ENCODE data around the gene DIDO1.

DNA sequence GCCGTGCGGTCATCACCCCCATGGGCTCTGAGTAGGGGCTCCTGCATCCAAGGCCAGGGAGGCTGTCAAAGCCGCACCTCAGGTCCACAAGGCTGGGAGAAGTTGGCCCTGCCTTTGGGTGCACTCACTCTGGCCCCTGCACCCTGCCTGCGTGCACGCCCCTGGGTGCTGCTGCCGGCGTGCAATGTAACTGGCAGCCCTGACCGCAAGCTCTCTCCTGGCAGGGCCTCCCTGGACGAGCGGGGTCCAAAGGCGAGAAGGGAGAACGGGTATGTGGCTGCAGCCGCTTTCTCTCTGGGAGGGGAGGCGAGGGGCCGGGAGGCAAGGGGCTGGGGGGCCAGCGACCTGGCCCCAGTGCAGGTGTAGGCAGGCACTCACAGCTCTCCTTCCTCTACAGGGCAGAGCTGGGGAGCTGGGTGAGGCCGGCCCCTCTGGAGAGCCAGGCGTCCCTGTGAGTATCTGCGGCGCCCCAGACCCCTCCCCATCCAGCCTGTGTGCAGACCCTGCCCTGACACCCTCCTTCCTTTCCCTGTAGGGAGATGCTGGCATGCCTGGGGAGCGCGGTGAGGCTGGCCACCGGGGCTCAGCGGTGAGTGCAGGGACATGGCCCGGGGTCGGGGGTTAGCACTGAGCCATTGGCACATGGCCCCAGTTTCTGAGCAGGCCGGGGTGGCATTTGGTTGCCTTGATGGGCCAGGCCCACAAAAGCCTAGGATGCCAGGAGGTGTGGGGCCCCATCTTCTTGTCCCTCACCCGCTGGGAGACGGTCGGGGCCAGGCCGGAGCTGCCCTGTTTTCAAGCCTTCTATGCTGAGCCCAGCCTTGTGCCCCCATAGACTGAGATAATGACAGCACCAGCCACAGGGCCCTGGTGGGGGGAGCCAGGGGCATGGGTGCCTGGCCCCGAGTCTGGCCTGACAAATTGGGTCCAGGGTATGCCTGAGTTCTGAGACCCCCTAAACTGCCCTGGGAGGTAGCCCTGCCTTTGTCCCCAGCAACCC, 96.8 kb downstream of the DIDO1 start:
- TF ChIP-seq, protein P1, sequence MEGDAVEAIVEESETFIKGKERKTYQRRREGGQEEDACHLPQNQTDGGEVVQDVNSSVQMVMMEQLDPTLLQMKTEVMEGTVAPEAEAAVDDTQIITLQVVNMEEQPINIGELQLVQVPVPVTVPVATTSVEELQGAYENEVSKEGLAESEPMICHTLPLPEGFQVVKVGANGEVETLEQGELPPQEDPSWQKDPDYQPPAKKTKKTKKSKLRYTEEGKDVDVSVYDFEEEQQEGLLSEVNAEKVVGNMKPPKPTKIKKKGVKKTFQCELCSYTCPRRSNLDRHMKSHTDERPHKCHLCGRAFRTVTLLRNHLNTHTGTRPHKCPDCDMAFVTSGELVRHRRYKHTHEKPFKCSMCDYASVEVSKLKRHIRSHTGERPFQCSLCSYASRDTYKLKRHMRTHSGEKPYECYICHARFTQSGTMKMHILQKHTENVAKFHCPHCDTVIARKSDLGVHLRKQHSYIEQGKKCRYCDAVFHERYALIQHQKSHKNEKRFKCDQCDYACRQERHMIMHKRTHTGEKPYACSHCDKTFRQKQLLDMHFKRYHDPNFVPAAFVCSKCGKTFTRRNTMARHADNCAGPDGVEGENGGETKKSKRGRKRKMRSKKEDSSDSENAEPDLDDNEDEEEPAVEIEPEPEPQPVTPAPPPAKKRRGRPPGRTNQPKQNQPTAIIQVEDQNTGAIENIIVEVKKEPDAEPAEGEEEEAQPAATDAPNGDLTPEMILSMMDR (IDR thresholded peaks at IDR 0.05; ENCODE audit: insufficient read depth, low read length, poor library complexity, severe bottlenecking): no peak
- no peak for TF ChIP-seq EZH2phosphoT487 (conservative IDR thresholded peaks at IDR 0.05; ENCODE audit: low read length)

Measured in SU-DHL-6 (cell line).